Activated gamma-delta T cell treated with Interleukin-2 at 50 U/mL for 16 hours (primary cell): ENCODE data around the gene MMP24.
A peak's percentile ranks its signal among the peaks of the same experiment; 100 is the strongest.

ENCODE experiments used
- DNase-seq: peaks from one replicate; pipeline ENCODE4 v3.0.0-alpha.2; 2020

The MMP24 gene

GRCh38 chr20:35280523-35280922 is 54.0 kb downstream of the MMP24 start:
- no peak for DNase-seq

GRCh38 chr20:35281506-35282101 is 55.1 kb downstream of the MMP24 start:
- DNase-seq = no peak

- DNase-seq = no peak
These were observed 57.2 kb downstream of the MMP24 start for GRCh38 chr20:35283441-35284266.

- peak; percentile 69 for DNase-seq
These were observed 57.9 kb downstream of the MMP24 start, which contains the start of gene EIF6 for GRCh38 chr20:35284267-35284991. TSS of gene EIF6 (minus strand) at chr20:35284772. CDS start at chr20:35284487, 285 bp downstream.

GRCh38 chr20:35284992-35285805 is 58.7 kb downstream of the MMP24 start:
- no peak for DNase-seq

GRCh38 chr20:35285806-35286076 is 59.3 kb downstream of the MMP24 start:
- DNase-seq = no peak

GRCh38 chr20:35286077-35286898 is 59.8 kb downstream of the MMP24 start:
- DNase-seq = no peak

- no peak for DNase-seq
These were observed 60.5 kb downstream of the MMP24 start for GRCh38 chr20:35286899-35287508.

- no peak for DNase-seq
These were observed 61.2 kb downstream of the MMP24 start for GRCh38 chr20:35287509-35288324.

- no peak for DNase-seq
These were observed 62.0 kb downstream of the MMP24 start for GRCh38 chr20:35288325-35289060.

GRCh38 chr20:35290186-35290886 is 63.8 kb downstream of the MMP24 start:
- DNase-seq = no peak

GRCh38 chr20:35290887-35291417 is 64.5 kb downstream of the MMP24 start:
- DNase-seq = no peak

- DNase-seq = no peak
These were observed 65.4 kb downstream of the MMP24 start, which contains the start of gene FAM83C for GRCh38 chr20:35291654-35292503. TSS of gene FAM83C (minus strand) at chr20:35292425. CDS start at chr20:35292304, 121 bp downstream.

- no peak for DNase-seq
These were observed 66.2 kb downstream of the MMP24 start for GRCh38 chr20:35292504-35293285.

GRCh38 chr20:35293303-35294292 is 67.1 kb downstream of the MMP24 start:
- DNase-seq = no peak

GRCh38 chr20:35294293-35294685 is 67.8 kb downstream of the MMP24 start:
- DNase-seq = no peak
